ENCODE data around the gene RAPGEF1.
"Not testable (repeated sequence)": the region's sequence is repeated elsewhere in the genome, so short reads cannot be mapped to it uniquely, and the experiment has no call there.

Gene RAPGEF1

GRCh38 chr9:131754846-131755245, 15.0 kb upstream of the RAPGEF1 start:
- H3K27ac ChIP-seq = no peak overlapping the region
- no peak overlapping the region for H3K4me3 ChIP-seq

- H3K27ac ChIP-seq, H3K4me3 ChIP-seq: not testable (repeated sequence)
Observed at GRCh38 chr9:131753751-131754150, 13.9 kb upstream of the RAPGEF1 start.

- H3K27ac ChIP-seq = no peak overlapping the region
- no peak overlapping the region for H3K4me3 ChIP-seq
Observed at GRCh38 chr9:131752231-131752884, 12.5 kb upstream of the RAPGEF1 start.

- H3K4me3 ChIP-seq = no peak overlapping the region
- no peak overlapping the region for H3K27ac ChIP-seq
Observed at GRCh38 chr9:131748411-131748955, 8.6 kb upstream of the RAPGEF1 start.

GRCh38 chr9:131747352-131747751, 7.5 kb upstream of the RAPGEF1 start:
- no peak overlapping the region for H3K4me3 ChIP-seq
- H3K27ac ChIP-seq = no peak overlapping the region

GRCh38 chr9:131745610-131746009, 5.7 kb upstream of the RAPGEF1 start:
- Histone ChIP-seq H3K27ac (peak overlapping the region in 1 of 21 experiments; percentile 24), H3K4me3 (no peak overlapping the region)

GRCh38 chr9:131744720-131745201, 4.9 kb upstream of the RAPGEF1 start:
- peak overlapping the region in 3 of 21 experiments; percentile 11 to 53 (median 13) for H3K27ac ChIP-seq
- H3K4me3 ChIP-seq = no peak overlapping the region

- H3K27ac ChIP-seq = peak overlapping the region in 4 of 21 experiments; percentile 11 to 60 (median 33)
- H3K4me3 ChIP-seq = no peak overlapping the region
Observed at GRCh38 chr9:131744171-131744719, 4.4 kb upstream of the RAPGEF1 start.

- peak overlapping the region in 3 of 21 experiments; percentile 11 to 53 (median 49) for H3K27ac ChIP-seq
- H3K4me3 ChIP-seq = no peak overlapping the region
Observed at GRCh38 chr9:131743501-131743900, 3.6 kb upstream of the RAPGEF1 start.

GRCh38 chr9:131743096-131743495, 3.2 kb upstream of the RAPGEF1 start:
- H3K27ac ChIP-seq = peak overlapping the region in 1 of 21 experiments; percentile 53
- no peak overlapping the region for H3K4me3 ChIP-seq

- Histone ChIP-seq H3K27ac (no peak overlapping the region), H3K4me3 (no peak overlapping the region)
Observed at GRCh38 chr9:131740898-131741297, 1.0 kb upstream of the RAPGEF1 start.

- H3K27ac ChIP-seq = peak overlapping the region; percentile 75 to 93 (median 87)
- H3K4me3 ChIP-seq = peak overlapping the region; percentile 36 to 72 (median 60)
Observed at GRCh38 chr9:131739133-131739958, 530 bp downstream of the RAPGEF1 start.

GRCh38 chr9:131738293-131739132, 1.4 kb downstream of the RAPGEF1 start:
- Histone ChIP-seq H3K27ac (peak overlapping the region in 20 of 21 experiments; percentile 75 to 93 (median 87)), H3K4me3 (peak overlapping the region; percentile 36 to 72 (median 60))

- Histone ChIP-seq H3K27ac (peak overlapping the region in 11 of 21 experiments; percentile 0 to 90 (median 75)), H3K4me3 (no peak overlapping the region)
Observed at GRCh38 chr9:131737426-131737825, 2.5 kb downstream of the RAPGEF1 start.

GRCh38 chr9:131736431-131736830, 3.4 kb downstream of the RAPGEF1 start:
- H3K4me3 ChIP-seq = no peak overlapping the region
- H3K27ac ChIP-seq = peak overlapping the region in 17 of 21 experiments; percentile 17 to 90 (median 61)

- Histone ChIP-seq H3K4me3 (no peak overlapping the region), H3K27ac (peak overlapping the region in 19 of 21 experiments; percentile 2 to 90 (median 70))
Observed at GRCh38 chr9:131735238-131736128, 4.4 kb downstream of the RAPGEF1 start.

GRCh38 chr9:131734781-131735180, 5.1 kb downstream of the RAPGEF1 start:
- no peak overlapping the region for H3K4me3 ChIP-seq
- H3K27ac ChIP-seq = peak overlapping the region in 19 of 21 experiments; percentile 4 to 90 (median 70)

- peak overlapping the region in 20 of 21 experiments; percentile 34 to 90 (median 70) for H3K27ac ChIP-seq
- no peak overlapping the region for H3K4me3 ChIP-seq
Observed at GRCh38 chr9:131734165-131734610, 5.7 kb downstream of the RAPGEF1 start.
